ENCODE measurements around the gene FAM24A. TPM values are rescaled to one million over a fixed set of nuclear protein-coding genes. Genes with fewer than 3 reads are reported as not detected.

The FAM24A gene, protein sequence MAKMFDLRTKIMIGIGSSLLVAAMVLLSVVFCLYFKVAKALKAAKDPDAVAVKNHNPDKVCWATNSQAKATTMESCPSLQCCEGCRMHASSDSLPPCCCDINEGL
- total RNA-seq = not detected in 2 replicates

DNA sequence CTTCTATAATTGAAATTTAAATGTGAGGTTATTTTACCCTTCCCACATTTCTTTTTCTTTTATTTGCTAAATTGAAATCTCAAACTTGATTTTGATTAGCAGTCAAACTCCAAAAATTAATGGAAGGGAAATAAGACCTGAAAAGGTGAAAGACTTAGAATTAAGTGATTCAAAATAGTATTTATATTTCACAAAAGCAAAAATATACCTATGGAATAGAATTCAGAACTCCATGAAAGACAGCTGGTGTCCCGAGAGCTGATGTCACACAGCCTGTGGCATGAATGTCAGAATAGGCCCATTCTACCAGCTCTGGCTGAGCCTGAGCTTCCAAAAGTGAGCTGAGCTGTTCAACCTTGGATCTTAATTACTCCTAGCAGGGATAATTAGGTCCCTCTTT lies at the start of gene FAM24A:
Gene FAM24A (plus strand): TSS at position 301 of the 400 bp plus-strand sequence. CDS start 1,025 bp downstream, outside the sequence.

DNA sequence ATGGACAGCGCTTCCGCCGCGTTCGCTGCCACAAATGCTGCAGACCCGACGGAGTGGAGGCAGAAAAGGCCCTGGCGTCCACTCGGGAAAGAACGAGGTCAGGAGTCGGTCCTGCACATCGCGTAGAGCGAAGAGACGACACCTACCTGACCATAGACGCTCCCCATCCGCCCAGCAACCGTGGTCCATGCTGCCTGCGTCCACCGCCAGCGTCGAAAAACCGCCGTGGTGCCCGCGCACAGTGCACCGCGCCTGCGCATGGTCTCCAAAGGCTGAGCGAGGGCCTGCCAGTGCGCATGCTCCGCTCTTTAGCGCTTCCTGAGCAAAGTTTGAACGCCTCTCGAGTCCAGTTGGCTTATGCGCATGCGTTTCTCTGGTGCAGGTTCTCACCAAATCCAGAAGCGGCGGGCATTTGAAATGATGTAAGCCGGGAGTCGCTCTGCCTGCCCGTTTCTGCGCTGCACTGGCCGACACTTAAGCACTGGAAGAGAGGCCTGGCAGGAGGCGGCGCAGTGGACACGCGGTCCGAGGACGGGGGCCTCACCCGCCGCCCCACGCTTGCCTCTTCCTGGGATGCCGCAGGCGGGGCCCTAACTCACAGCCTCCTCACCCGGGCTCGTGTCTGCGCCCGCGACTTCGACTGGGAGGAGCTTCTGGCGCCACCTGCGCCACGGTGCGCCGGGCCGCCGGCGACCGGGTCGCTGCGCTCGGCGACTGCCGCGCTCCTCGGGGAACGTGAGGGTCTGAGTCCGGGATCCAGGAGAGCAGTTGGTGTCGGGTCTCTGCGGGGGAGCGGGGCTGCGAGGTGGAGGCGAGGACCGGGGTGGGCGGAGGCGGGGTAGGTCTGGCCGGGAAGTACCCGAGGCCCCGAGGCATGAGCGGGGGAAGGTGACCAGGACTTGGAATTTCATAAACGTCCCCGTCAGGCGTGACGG lies 30.8 kb upstream of the FAM24A start, which contains the start of gene FAM24B:
Gene FAM24B (minus strand): TSS at position 243 of the 935 bp plus-strand sequence. CDS start 29,066 bp downstream, outside the sequence.

DNA sequence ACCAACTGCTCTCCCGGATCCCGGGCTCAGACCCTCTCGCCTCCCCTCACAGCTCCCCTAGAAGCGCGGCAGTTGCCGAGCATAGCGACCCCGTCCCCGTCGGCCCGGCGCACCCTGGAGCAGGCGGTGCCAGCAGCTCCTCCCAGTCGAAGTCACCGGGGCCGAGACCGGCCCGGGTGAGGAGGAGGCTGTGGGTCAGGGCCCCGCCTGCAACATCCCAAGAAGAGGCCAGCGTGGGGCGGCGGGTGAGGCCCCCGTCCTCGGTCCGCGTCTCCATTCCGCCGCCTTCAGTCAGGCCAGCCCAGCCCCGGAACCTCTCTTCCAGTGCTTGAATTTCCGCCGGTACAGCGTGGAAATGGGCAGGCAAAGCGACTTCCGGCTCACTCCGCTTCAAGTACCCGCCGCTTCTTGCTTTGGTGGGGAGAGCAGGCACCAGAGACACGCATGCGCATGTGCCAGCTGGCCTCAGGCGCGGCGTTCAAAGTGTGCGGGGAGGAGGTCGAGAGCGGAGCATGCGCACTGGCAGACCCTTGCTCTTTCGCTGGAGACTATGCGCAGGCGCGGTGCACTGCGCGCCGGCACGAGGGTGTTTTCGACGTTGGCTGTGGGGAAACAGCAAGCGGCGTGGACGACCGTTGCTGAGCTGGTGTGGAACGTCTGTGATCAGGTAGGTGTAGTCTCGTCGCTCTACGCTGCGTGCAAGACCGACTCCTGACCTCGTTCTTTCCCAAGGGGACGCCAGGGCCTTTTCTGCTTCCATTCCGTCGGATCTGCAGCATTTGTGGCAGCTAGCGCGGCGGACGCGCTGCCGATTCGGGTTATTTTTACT lies 43.7 kb downstream of the FAM24A start, which contains the start of gene C10orf88:
Gene C10orf88 (minus strand): TSS at position 326 of the 829 bp plus-strand sequence. CDS start 49 bp downstream, at position 277.

Other genes with a start within 250 kb of the FAM24A start
- gene C10orf120, start 210.8 kb upstream of the FAM24A start, total RNA-seq = not detected in 2 replicates
- gene CUZD1, start 64.8 kb upstream of the FAM24A start, total RNA-seq = 0.16 and 0.18 TPM in 2 replicates
- gene FAM24B, start 31.0 kb upstream of the FAM24A start, total RNA-seq = 0.81 TPM in 1 of 2 replicates, not detected in the other
- gene C10orf88, start 43.6 kb downstream of the FAM24A start, total RNA-seq = 4.7 and 8.3 TPM in 2 replicates
- 0.36 and 4.9 TPM in 2 replicates for gene PSTK, start 69.8 kb downstream of the FAM24A start, total RNA-seq
- 1.8 and 3.7 TPM in 2 replicates for gene IKZF5, start 98.2 kb downstream of the FAM24A start, total RNA-seq
- 4.2 and 7.1 TPM in 2 replicates for gene ACADSB, start 98.4 kb downstream of the FAM24A start, total RNA-seq
- not detected in 2 replicates for gene HMX3, start 225.4 kb downstream of the FAM24A start, total RNA-seq
- gene HMX2, start 237.5 kb downstream of the FAM24A start, total RNA-seq = not detected in 2 replicates
- 113 and 115 TPM in 2 replicates for gene BUB3, start 243.8 kb downstream of the FAM24A start, total RNA-seq